ENCODE data around the gene RFTN1.

The RFTN1 gene

DNA sequence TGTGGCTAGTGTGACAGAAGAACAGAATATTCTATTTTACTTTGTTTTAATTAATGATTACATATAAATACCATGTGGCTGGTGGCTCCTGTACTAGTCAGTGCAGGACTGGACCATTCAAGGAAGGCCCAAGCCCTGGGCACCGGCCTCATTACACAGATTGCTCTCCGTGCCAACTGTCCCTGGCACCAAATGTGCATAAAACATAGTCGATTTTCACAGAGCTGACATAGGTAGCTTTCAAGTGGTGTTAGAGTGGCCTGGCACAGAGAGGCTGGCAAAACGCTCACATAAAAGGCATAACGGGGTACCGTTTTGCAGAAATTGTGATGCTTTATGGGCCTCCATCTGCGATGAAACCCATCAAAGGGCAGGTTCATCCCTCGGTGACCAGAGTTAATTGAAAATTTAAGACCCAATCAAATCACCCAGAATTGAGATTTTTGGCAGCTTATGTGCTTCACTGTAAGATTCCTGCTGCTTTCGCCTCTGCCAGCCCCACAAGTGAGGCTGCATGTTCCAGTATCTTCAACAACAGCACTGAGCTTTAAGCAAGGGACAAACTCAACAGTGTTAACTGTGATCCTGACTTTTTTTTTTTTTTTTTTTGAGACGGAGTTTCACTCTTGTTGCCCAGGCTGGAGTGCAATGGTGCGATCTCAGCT lies 25.9 kb downstream of the RFTN1 start:
- no peak for DNase-seq (ENCODE audit: low read depth in 3 of 3)

DNA sequence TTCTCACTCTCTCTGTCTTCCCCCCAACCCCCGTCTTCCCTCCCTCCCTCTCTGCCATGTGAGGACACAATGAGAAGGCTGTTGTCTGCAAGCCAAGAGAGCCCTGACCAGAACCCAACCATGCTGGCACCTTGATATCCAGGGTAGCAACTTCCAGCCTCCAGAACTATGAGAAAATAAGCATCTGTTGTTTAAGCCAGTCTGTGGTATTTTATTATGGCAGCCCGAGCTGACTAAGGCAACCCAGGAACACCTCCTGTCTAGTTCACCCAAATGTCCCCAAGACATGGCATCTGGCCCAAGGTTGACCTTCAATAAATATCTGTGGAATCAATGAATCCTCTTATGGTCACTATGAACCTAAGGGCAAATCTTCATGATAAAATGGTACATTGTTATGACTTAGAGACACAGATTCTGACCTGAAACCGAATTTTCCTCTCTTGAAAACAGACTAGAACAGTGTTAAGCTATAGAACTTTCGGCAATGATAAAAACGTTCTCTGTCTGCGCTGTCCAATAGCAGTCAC lies 26.5 kb downstream of the RFTN1 start:
- DNase-seq (ENCODE audit: low read depth in 3 of 3): no peak

DNA sequence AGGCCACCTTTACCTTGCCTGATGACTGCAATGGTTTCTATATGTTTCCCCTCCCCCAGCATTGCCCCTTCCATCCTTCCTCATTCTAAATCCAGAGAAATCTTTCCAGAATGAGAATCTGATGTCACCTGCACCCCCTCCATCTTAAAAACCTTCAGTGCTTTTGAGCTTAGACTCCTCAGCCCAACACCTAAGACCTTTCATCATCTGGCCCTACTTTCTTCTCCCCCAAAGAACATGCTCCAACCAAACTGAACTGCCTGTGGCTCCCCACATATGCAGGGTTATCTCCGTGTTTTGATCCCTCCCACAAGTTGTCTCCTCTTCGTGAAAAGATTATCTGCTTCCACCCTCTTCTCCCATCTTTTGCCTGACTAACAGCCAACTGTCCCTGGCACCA lies 27.3 kb downstream of the RFTN1 start:
- no peak for DNase-seq (ENCODE audit: low read depth in 3 of 3)

DNA sequence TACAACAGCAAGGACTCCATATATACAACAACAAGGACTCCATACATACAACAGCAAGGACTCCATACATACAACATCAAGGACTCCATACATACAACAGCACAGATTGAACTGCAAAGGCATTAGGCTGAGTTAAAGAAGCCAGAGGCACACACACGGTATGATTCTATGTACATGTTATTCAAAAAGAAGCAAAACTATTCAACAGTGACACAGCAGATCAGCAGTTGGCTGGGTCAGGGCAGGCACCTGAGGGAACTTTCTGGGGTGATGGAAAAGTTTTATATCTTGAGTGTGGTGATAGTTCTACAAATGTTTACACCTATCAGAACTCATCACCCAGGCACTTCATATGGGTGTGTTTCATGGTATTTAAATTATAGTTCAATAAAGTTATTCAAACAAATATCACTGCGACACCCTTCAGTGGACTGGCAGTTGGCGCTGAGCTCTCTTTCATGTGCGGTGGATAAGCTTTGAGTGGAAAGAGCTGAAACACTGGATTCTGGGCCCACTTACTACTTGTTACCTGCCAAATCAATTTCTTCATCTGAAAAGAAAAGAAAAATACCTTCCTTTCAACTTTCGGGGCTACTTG lies 28.0 kb downstream of the RFTN1 start:
- DNase-seq (ENCODE audit: low read depth in 3 of 3): no peak

DNA sequence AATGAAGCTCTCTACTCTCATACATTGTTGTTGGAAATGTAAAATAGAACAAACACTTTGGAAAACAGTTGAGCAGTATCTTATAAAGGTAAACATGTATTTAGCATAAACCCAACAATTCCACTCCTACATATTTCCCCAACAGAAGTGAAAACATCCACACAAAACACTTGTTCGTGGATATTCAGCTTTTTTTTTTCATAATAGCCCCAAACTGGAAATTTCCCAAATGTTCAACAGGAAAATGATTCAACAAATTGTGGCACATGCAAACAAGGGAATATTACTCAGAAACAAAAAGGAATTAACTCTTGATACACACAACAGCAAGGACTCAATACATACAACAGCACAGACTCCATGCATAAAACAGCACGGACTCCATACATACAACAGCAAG lies 28.5 kb downstream of the RFTN1 start:
- no peak for DNase-seq (ENCODE audit: low read depth in 3 of 3)

DNA sequence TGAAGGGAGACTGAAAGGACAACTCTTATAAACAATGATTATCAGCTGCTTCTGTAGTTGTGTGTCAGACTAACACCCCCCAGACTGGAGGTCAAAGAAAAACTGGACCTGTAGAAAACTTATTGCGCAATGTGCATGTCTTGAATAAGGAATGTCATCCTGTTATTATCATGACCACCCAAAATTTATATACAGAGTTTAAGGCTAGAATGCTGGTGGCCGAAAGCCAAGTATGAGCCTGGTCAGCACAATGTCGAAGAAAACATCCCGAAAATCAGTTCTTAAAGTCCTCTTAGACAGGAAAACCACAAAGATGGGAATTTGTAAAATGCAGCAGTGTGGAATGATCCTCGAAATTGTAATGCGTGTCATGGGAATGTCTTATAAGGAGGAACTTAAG lies 29.3 kb downstream of the RFTN1 start:
- no peak for DNase-seq (ENCODE audit: low read depth in 3 of 3)

DNA sequence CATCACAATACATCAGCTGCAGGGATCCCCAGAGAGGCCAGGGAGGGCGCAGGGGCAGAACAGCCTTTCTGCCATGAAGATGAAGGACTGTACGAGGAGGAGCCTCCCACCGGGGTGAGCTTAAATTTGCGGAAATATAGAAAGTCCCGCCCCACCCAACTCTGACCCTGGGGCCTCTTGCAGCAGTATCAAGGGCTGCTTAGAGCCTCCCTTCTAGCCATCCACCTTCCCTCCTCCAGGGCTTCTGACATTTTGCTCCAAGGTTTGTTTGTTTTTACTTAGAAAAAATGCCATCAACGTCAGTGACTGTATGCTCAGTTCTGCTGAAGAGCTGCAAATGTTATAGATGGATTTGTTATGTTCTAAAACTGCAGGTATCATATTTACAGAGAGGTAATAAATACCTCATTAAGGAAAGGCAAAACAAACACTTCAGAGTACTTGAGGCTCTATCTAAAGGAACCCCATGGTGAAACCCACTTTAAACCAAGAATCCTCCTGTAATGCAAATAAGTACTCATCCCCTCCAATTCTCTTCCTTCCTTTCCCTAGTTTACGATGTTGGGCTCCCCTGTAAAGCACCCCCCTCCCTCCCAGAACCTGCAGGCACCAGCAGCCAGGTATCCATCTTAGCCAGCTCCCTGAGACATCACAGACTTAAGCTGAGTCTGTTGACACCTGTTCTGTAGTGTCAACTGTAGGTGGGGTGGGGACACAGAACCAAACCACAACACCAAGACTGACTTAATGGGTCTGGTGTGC lies 30.5 kb downstream of the RFTN1 start:
- no peak for DNase-seq (ENCODE audit: low read depth in 3 of 3)

DNA sequence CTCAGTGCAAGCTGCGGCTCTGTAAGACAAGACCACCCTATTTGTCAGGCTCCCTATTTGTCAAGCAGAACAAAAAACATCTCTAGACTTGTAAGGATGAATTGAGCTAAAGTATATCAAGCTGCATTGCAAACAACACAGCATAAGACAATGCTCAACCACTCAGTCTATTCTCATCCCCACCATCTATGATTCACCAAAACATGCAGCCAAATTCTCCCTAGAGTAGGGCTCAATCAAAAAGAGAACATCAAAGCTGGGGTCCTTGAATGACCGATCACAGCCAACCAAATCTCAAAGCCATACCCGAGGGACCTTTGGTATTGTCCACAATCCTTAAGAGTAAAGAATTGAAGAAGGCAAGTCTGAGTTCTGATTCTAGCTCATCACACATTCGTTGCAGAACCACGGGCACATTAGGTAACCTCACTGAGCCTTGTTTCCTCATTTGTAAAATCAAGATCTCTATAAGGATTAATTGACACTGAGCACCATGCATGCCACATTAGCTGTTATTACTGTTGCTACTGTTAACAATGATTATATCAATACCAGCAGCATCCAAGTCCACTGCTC lies 31.2 kb downstream of the RFTN1 start:
- DNase-seq (ENCODE audit: low read depth in 3 of 3): no peak

DNA sequence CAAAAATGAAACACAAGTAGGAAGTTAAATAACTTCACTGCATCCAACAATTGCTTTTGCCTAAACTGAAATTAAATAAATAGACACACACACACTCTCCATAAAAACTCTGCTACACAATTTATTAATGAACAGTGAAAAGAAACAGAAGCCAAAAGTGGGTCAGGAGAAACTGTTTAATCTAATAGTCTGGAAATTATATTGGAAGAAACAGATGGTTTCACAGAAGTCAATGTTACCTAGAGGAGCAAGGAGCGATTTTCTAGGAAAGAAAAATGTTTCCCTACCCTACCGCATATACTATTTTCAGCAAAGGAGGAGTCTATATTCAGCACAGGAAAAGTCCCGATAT lies 32.0 kb downstream of the RFTN1 start:
- DNase-seq (ENCODE audit: low read depth in 3 of 3): no peak

DNA sequence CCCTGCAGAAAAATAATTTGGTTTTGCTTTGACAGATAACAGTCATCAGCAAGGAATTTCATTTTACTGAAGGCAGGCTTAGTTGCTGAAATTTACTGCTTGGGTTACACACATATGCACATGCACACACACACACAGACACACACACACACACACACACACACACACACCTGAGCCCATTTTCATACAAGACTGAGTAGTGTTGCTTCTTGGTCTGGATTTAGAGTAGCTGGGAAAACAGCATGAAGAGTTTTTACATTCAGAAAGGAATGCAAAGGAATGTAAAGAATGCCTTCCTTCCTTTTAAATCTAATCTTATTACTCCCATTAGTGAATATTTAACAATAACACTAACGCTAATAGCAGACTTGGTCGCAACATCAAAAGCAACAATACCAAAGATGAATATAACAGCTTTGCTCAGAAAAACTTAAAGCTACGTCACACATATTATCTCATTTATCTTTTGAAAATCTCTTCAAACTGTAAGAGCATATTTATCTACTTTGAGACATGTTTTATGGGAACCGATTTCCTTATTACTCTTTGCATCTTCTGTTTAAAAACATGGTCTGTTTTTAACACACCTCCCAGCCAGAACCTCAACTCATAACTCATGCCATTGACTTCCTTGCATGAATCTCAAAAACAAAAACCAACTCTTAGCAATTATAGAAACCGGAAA lies 32.5 kb downstream of the RFTN1 start:
- no peak for DNase-seq (ENCODE audit: low read depth in 3 of 3)

DNA sequence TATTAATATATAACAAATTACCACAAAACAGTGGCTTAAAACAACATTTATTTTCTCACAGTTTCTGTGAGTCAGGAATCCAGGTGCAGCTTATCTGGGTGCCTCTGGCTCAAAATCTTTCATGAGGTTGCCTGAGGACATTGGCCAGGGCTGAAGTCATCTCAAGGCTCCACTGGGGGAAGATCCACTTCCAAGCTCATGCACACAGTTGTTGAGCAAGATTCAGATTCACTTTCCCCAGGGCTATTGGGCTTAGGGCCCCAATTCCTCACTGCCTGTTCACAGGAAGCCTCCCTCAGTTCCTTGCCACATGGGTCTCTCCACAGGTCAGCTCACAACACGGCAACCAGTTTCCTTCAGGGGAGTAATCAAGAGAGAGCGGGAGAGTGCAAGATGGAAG lies 35.0 kb downstream of the RFTN1 start:
- DNase-seq (ENCODE audit: low read depth in 3 of 3): no peak

DNA sequence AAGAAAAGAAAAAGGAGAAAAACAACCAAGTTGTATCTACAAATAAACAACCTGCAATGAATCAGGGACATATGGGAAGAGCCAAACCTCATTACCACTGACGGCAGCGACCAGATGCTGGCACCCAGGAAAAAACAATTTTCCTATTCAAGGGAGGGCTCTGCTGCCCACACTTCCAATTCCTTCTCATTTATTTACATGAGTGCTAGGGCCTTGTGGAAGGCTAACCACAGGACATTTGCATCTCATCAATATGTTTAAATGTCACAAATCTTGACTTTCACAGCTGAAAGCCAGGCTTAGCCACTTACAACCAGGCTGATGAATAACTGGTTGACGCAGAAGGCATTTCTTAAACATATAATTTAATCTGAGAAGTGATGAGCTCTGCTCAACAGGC lies 36.0 kb downstream of the RFTN1 start:
- no peak for DNase-seq (ENCODE audit: low read depth in 3 of 3)

DNA sequence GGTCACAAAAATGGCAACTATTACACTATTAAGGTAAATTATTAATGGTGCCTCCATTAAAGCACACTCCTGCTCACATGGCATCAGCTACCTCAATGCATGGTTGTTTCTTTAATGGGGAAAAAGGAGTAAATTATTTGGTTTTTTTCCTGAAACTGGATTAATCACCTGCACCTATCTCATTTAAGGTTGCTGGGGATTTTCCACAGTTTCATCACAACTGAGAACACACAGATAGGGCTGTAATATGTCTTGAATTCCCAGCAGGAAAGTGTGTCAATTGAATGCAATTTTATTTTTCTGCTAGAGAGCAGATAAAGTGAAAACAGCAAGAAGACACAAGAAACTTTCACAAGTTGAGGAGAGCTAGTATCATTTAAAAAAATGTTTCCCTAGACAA lies 36.4 kb downstream of the RFTN1 start:
- no peak for DNase-seq (ENCODE audit: low read depth in 3 of 3)

DNA sequence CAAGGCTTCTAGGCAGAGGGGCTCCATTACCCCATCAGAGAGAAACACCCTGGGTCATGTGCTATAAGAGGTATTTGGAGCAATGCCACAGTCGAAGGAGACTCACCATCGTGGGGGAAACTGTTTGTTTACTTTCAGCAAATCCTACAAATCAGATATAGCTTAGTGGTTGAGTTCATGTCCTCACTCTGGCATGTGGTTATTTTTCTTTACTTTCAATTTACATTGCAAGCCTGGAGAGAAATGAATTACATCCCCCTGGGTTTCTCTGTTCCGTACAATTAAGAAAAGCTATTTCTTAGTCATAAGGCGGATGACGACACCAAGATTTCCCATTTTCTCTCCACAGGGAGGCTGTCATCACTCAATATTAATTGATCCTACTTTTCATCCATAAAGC lies 36.9 kb downstream of the RFTN1 start:
- DNase-seq (ENCODE audit: low read depth in 3 of 3): no peak

DNA sequence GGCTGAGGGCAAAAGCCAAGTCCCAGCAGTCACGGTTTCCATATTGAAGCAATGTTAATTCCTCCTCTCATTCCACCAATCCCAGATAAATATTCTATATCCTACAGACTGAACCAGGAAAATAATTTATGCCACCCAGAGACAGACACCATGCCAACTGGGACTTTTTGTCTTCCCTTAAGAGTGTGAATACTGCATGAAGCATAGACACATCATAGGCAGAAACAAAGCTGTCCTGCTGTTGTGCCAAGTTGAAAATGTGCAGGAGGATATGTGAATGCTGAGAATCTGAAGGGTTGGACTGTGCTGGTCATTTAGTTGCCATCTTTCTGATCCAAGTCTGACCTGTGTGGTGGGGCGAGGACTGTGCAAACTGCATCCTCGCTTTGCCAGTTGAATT lies 37.7 kb downstream of the RFTN1 start:
- no peak for DNase-seq (ENCODE audit: low read depth in 3 of 3)

DNA sequence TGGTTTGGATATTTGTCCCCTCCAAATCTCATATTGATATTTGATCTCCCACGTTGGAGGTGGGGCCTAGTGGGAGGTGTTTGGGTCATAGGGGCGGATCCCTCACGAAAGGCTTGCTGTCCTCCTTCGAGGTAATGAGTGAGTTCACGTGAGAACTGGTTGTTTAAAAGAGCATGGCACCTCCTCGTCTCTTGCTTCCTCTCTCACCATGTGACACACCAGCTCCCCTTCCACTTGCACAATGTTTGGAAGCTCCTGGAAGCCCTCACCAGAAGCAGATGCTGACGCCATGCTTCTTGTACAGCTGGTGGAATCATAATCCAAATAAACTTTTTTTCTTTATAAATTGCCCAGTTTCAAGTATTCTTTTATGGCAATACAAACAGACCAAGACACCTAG lies 38.6 kb downstream of the RFTN1 start:
- no peak for DNase-seq (ENCODE audit: low read depth in 3 of 3)

DNA sequence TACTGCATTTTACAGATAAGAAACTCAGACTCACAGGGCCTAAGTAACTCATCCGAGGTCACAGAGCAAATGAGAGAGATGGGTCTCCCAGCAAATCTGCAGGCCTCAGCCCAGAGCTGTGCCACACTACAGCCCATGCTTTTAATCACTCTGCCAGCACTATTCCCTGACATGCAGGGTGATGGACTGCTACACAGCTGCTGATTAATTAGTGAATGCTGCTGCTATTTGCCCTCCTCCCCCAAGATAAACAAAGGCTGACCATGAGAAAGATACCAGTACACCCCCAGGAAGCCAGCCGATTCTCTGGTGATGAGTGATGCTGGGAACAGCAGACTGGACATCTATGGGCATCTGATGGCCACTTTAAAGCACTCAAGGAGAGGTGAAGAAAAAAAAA lies 39.3 kb downstream of the RFTN1 start:
- no peak for DNase-seq (ENCODE audit: low read depth in 3 of 3)

DNA sequence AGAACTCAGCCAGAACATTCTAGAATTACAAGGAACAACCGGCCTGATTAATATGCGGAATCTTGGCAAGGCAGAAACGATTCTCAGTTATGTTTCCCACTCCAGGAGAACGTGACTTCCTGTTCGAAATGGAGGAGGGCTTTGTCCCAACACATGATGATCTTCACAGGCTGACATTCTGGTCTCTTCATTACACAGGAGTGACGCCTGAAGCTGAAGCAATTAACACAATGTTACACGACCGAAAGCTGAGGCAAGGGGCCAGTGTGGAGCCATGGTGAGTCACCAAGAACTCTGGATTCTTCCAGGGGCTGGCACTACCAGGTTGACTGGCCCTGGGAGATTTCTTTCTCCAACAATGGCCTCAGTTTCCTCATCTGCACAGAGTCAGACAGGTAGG lies 40.9 kb downstream of the RFTN1 start:
- DNase-seq (ENCODE audit: low read depth in 3 of 3): no peak

DNA sequence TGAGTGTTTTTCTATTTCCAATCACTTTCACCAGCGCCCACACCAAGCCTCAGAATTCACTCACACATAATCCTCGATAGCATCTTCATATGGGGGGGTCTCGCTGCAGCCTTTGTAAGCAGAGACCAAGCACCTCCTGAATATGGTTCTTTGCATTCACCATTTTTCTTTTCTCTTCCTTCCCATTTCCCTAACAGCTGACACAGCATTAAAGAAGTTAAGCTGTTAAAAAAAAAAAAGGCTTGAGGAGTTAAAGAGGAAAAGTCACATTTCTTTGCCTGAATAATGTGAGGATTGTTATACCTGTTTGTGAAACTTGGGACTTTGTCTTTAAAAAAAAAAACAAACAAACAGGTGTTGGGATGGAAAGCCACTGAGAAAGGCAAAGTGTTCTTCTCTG lies 41.6 kb downstream of the RFTN1 start:
- DNase-seq (ENCODE audit: low read depth in 3 of 3): no peak

DNA sequence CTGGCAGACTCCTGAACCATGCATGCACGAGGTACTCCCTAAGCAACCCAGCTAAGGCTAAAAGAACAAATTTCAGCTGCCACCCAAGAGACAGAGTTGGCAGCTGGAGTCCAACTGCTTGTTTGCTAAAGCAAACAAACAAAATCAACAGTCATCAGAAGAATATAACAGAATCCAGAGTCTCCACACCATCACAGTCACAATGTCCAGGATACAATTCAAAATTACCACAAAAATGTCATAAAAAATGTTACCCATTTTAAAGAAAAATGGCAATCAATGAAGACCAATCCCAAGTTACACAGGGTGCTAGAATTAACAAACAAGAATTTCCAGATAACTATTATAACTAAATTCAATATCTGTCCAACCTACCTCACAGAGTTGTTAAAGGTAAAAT lies 42.9 kb downstream of the RFTN1 start:
- DNase-seq (ENCODE audit: low read depth in 3 of 3): no peak

DNA sequence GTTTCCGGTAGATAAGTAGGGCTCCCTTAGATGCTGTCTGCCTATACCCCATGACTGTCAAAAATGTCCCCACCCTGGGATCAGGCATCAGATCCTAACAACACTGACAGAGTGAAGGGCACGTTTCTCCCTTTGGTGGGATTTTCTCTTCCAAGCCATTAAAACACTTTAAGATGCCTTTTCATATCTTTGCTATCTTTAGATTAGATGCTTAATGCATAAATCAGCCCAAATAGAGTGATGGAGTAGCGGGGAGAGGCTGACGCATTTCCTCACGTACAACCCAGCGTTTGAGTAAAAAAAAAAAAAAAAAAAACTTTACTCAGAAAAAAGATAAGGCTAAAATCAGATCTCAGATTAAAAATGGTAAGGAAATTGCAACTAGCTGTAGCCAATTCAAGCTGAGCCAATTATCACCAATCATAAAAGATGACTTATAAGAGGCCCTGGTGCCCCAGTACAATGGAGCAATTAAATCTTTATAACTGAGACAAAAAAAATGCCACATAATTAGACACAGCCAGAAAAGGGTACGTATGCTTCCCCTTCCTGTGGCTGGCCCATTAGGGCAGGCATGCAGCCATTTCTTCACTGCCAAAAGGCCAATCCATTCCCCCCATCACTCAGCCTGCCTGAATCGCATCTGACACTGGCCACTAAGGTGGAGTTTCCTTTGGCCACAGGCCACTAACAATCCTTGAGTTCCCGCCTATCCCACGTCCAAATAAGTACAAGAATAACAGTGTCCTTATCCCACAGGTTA lies 45.0 kb downstream of the RFTN1 start:
- no peak for DNase-seq (ENCODE audit: low read depth in 3 of 3)

DNA sequence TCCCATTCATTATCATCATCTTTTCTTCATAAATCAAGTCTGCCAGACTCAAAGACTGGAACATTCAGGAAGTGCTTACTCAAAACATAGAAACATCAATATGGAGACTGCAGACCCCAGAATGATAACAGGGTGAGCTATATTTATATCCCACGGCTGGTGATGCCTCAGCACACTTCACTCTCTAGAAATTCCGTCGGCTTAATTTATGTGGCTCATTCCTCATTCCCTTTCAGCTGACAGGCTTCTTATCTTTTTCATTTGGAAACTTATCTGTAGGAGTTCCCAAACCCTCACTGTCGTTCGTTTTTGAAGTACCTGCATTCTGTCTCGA lies 45.5 kb downstream of the RFTN1 start:
- DNase-seq (ENCODE audit: low read depth in 3 of 3): no peak
